Measurements from ENCODE around the gene ATP2B2. TPM values are rescaled to one million over a fixed set of nuclear protein-coding genes. Genes with fewer than 3 reads are reported as not detected.

Gene ATP2B2
- total and polyA plus RNA-seq, 2 of the 8 experiments (the other 6 are each of a cell fraction or from before 2014, with no cell fraction given): 0.14 to 1.2 TPM

DNA sequence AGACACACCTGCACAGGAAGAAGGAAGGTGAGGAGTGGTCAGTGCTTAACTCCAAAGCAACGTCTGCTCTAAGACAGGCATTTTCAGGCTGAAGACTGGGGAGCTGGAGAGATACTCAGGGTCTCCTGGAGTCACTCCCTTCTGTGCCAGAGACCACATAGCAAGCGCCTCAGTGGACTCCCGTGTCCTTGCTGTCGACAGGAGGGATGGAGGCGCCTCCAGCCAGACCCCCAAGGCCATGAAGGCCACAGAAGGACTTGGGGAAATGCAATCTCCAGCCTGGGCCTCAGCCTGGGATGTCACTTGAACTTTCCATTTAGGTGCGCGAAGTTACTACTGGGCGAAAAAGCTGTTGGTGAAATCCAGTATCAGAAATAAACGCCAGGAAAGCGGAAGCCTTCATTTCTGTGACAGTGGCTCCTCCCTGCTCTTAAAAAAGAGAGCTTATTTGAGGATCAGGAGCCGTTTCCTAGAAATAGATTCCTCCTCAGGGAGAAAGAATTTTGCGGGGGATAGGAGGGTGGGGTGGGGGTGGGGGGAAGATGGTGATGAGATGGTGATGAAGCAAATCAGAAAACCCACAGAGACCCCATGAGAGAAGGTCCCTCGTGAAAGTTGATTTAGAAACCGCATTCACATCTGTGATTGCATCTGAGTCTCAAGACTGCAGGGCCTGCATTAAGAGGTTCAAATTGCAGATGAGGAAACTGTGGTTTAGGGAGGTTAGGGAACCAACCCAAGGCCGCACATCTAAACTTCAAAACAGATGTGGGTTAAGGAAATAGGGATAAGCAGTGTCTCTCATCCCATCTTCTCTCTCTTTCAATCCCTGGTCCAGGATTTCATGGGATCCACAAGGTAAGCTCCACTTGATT lies 78.8 kb downstream of the ATP2B2 start (continued):
- TF ChIP-seq ZNF274 (IDR thresholded peaks at IDR 0.05; ENCODE audit: borderline replicate concordance, extremely low read depth, low read length): no peak

All from H1 (cell line).